ENCODE measurements around the gene RAB11B. TPM values are rescaled to one million over a fixed set of nuclear protein-coding genes. Genes with fewer than 3 reads are reported as not detected.

Gene RAB11B
- total RNA-seq, 1 experiment from 2014 or later = 140 TPM

DNA sequence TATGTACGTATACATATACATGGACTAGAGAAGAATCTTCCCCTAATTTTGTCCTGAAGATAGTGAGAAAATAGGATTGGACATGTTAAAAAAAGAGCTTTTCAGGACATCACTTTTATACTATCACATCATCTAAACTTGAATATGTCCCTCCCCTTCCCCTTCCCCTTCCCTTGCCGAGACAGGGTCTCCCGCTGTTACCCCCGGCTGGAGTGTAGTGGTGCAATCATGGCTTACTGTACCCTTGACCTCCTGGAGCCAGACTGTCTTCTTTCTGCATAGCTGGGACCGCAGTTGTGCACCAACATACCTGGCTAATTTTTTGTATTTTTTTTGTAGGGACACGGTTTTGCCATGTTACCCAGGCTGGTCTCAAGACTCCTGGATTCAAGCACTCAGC is 61.2 kb downstream of the RAB11B start:
- H4K20me1 ChIP-seq (ENCODE audit: insufficient read depth) = peaks cover 73% of the 10 kb centered on the region; the same call in 1 of the 2 replicates
- no peak overlapping the region for H3K4me3 ChIP-seq (replicated peaks in 1 of 2; ENCODE audit: low read depth in 1 of 2, low read length in 2 of 2)
- H3K79me2 ChIP-seq (ENCODE audit: insufficient read depth, low read length) = peaks cover 100% of the 10 kb centered on the region
- ChIA-PET CTCF (no interaction called here), POLR2A (no interaction called here), RAD21 (ENCODE audit: low non-redundant PET in 1 of 2, low total read pairs in 2 of 2, uncharacterized antibody in 2 of 2, unreplicated experiment in 2 of 2) (no interaction called here)
- H2AFZ ChIP-seq (ENCODE audit: low read depth, low read length, poor library complexity, severe bottlenecking) = no peak overlapping the region
- H3K27me3 ChIP-seq (ENCODE audit: insufficient read depth, low read length) = no peaks in the 10 kb centered on the region
- peaks cover 29 to 39% of the 10 kb centered on the region in 2 experiments for H3K36me3 ChIP-seq (ENCODE audit: control insufficient read depth in 1 of 2, insufficient read depth in 2 of 2, low read length in 2 of 2)
- no peak for ATAC-seq
- H3K4me2 ChIP-seq (ENCODE audit: low read length) = peak overlapping the region; percentile 5; the same call in 1 of the 2 replicates
- peaks cover 25 to 48% of the 10 kb centered on the region in 2 experiments for H3K4me1 ChIP-seq (ENCODE audit: control insufficient read depth in 1 of 2, insufficient read depth in 2 of 2, low read length in 2 of 2)
- no peak overlapping the region for H3K27ac ChIP-seq (ENCODE audit: low read depth, low read length)
- DNase-seq (ENCODE audit: low read depth, low spot score) = no peak
- H3K9ac ChIP-seq (ENCODE audit: low read length) = no peak overlapping the region
- no TSS peak for BruUV-seq (replicated peaks)
- intact Hi-C loops (cut with micrococcal nuclease) = no loop called here
- H3K9me3 ChIP-seq (ENCODE audit: control insufficient read depth in 1 of 2, insufficient read depth in 1 of 2, low read depth in 1 of 2, low read length in 2 of 2) = no peaks in the 10 kb centered on the region
- H3K9me2 ChIP-seq (ENCODE audit: insufficient read depth) = no peaks in the 10 kb centered on the region
- TF ChIP-seq FOSL1 (IDR thresholded peaks at IDR 0.05; ENCODE audit: low read depth) (no peak), EGR1 (IDR thresholded peaks at IDR 0.05; ENCODE audit: low read depth) (no peak), ZNF274 (IDR thresholded peaks at IDR 0.05; ENCODE audit: low read depth, low read length) (no peak), YY1 (IDR thresholded peaks at IDR 0.05; ENCODE audit: extremely low read depth, insufficient replicate concordance, low read depth, low read length) (no peak)
- TF ChIP-seq, protein P1, sequence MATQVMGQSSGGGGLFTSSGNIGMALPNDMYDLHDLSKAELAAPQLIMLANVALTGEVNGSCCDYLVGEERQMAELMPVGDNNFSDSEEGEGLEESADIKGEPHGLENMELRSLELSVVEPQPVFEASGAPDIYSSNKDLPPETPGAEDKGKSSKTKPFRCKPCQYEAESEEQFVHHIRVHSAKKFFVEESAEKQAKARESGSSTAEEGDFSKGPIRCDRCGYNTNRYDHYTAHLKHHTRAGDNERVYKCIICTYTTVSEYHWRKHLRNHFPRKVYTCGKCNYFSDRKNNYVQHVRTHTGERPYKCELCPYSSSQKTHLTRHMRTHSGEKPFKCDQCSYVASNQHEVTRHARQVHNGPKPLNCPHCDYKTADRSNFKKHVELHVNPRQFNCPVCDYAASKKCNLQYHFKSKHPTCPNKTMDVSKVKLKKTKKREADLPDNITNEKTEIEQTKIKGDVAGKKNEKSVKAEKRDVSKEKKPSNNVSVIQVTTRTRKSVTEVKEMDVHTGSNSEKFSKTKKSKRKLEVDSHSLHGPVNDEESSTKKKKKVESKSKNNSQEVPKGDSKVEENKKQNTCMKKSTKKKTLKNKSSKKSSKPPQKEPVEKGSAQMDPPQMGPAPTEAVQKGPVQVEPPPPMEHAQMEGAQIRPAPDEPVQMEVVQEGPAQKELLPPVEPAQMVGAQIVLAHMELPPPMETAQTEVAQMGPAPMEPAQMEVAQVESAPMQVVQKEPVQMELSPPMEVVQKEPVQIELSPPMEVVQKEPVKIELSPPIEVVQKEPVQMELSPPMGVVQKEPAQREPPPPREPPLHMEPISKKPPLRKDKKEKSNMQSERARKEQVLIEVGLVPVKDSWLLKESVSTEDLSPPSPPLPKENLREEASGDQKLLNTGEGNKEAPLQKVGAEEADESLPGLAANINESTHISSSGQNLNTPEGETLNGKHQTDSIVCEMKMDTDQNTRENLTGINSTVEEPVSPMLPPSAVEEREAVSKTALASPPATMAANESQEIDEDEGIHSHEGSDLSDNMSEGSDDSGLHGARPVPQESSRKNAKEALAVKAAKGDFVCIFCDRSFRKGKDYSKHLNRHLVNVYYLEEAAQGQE (IDR thresholded peaks at IDR 0.05; ENCODE audit: low read depth) = no peak
- TF ChIP-seq, protein P2, sequence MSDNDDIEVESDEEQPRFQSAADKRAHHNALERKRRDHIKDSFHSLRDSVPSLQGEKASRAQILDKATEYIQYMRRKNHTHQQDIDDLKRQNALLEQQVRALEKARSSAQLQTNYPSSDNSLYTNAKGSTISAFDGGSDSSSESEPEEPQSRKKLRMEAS (IDR thresholded peaks at IDR 0.05) = no peak
